Left hindlimb (tissue), 1 donor: ENCODE results near the gene PELI1.
A peak's percentile ranks its signal among the peaks of the same experiment; 100 is the strongest.
"Not testable (repeated sequence)": the region's sequence is repeated elsewhere in the genome, so short reads cannot be mapped to it uniquely, and the experiment has no call there.

Experiments used
- DNase-seq: peaks from one replicate; pipeline ENCODE4 v3.0.0-alpha.2; 2018

PELI1 gene

DNA sequence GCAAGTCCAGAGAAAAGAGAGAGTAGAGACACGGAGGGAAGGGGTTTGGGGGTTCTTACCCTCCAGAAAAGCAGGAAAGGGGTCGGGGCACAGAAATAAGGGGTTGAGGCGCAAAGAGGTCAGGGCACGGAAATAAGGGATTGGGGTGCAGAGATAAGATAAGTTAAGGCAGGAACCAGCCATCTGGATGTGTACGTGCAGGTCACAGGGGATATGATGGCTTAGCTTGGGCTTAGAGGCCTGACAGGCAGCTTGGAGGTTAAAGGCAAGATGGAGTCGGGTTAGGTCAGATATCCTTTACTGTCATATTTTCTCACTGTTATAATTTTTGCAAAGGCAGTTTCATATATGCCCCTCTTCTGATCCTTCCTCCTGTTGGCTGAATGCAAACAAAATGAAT, 64.5 kb downstream of the PELI1 start:
- DNase-seq: not testable (repeated sequence)

DNA sequence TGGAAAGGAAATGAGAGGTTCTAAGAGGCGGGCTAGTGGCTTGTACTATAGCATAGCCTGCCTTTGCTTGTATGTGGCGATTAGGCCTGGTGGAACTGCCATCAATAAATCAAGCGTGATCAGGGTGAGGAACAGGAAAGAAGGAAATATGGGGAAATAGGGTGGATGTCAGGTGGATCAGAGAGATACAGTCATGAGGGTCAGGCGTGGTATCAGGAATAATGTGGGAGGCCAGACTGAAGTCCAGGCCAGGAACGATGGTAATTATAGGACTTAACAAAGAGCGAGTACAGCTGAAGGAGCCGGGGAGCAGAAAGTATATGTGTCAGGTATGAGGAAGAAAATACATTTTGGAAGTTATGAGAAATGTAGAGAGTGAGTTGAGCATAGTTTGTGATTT, 67.4 kb downstream of the PELI1 start:
- DNase-seq: not testable (repeated sequence)

DNA sequence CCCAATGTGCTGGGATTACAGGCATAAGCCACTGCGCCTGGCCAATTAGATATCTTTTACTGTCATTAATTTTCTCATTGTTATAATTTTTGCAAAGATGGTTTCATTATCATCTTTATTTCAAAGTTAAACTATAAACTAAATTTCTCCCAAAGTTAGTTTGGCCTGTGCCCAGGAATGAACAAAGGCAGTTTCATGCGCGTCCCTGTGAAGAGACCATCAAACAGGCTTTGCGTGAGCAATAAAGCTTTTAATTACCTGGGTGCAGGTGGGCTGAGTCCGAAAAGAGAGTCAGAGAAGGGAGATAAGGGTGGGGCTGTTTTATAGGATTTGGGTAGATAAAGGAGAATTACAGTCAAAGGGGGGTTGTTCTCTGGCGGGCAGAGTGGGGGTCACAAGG, 69.6 kb downstream of the PELI1 start:
- not testable (repeated sequence) for DNase-seq

DNA sequence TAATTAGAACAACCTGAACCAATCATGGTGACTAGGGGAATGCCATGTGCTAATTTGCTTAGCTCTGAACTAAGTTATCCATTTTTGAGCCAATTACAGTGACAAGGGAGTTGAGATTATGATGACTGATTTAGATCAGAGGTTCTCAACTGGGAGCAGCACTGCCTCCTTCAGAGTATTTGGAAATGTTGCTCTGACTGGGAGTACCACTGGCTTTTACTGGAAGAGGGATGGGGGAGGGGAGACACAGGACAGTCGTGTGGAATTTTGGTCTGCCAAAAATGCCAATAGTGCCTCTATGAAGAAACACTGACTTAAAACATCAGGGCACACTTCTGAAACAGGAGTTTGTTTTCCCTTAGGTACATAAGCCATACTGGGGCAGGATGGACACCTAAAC, 76.9 kb downstream of the PELI1 start:
- no peak for DNase-seq

DNA sequence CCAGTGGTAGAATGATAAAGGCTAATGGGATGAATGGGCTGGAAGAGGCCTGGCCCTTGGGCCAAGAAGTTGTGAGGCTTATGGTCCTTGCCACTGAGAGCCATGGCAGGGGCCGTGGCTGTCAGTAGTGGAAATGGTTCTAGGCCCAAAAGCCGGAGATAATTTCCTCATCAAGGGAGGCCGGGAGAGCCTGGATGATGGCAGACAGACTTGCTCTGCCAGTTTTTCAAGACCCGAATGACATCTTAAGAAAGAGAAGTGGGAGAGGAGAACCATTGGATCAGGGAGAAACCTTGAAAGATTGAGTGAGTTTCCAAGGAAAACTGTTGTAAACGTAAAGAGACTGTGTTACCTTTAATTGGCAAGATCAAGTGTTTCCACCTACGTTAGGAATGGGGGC, 78.7 kb downstream of the PELI1 start:
- no peak for DNase-seq

DNA sequence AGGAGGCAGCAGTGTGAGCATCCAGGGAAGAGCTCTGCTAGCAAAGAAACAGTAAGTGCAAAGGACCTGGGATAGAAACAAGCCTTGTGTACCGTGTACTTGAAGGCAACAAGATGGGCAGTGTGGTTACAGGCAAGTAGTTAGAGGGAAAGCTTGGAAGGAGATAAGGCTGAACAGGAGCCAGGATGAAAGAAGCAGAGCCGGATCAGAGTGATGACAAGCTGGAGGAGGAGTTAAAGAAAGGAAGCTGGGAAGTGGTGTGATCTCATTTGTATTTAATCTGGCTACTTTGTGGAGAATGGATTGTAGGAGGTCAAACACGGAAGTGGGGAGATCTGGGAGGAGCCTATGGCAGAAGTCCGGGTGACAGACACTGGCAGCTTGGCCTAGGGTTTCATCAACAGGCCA, 80.3 kb downstream of the PELI1 start:
- no peak for DNase-seq

DNA sequence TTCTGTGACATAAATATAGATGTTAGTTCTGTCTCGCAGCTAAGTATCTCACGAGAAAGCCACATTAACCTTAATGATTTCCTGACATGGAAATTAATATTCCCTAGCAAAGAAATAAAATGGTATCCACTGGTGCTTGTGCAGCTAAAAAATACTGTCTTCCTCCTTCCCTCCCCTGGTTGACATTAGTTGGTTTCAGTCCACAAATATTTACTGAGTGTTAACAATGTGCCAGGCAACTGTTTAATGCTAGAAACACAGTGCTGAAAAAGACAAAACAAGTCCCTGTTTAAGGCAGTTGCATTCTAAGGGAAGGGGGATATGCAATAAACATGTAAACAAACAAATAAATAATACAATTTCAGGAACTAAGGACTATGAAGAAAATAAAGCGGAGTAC, 80.8 kb downstream of the PELI1 start:
- DNase-seq: no peak

DNA sequence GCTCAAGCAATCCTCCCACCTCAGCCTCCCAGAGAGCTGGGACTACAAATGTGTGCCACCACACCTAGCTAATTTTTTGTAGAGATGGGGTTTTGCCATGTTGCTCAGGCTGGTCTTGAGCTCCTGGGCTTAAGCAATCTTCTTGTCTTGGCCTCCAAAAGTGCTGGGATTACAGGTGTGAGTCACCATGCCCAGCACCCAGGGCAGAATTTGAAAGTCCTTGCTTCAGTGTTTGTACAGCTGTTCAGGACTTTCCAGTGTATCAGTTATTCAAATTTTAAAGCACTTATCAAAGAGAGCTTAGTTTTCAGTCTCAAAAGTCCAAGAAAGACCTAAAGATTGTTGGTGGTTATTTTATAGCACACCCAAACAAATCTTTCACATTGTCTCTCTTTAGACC, 81.4 kb downstream of the PELI1 start:
- no peak for DNase-seq

DNA sequence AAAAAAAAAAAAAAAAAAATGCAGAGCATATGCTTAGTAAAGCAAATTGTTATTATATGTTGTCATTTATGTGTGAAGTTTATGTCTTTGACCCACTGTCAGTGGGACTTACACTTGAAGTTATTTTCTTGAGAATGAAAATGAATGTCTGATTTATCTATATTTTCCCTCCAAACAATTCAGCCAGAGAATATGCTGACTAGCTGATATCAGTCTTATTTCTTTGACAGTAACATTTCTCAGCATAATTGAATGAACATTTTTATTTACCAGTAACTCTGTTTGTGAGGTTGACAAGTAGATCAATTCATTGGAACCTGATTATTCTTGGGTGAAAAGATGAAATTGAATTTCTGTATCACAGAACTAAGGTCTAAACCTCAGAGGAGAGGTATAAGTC, 85.0 kb downstream of the PELI1 start:
- DNase-seq: no peak

DNA sequence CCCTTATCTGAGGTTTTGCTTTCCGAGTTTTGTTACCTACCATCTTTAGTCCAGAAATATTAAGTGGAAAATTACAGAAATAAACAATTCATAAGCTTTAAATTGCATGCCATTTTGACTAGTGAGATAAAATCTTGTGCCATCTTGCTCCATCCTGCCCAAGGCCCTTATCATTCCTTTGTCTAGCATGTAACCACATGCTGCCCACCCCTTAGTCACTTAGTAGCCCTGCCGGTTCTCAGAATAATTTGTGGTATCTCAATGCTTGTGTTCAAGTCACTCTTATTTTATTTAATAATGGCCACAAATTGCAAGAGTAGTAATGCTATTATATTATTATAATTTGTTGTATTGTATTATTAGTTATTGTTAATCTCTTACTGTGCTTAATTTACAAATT, 88.2 kb downstream of the PELI1 start:
- DNase-seq: no peak

DNA sequence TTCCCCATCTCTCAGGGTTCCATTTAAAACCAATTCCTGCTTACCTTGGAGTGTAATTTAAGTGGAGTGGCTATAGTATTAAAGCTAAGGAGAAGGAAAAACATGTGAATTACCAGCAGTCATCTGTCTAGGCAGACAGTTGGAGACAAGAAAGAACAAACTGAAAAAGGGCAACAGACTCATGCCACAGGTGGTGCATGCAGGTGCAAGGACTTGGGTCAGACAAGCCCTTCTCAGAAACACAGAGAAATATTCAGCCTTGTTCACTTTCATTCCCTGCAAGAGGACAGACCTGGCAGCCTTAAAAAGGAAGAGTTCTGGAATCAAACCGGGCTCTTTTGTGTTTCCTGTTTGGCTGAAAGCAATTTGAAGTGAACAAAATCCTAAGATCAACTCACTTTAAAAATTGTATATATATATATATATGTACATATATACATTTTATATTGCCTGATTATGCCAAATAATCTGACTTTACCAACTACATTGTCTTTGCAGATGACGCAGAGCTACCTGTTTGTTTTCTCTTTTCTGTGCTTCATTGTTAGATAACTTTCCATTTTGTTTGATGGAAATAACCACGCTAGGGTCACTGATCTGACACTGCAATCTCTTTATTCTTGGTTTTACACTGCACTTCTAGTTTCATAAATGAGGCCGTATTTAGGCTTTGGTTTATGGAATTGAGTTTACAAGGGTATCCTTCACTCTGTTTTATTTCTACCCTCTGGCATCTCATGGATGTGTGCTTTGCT, 89.9 kb downstream of the PELI1 start:
- no peak for DNase-seq

DNA sequence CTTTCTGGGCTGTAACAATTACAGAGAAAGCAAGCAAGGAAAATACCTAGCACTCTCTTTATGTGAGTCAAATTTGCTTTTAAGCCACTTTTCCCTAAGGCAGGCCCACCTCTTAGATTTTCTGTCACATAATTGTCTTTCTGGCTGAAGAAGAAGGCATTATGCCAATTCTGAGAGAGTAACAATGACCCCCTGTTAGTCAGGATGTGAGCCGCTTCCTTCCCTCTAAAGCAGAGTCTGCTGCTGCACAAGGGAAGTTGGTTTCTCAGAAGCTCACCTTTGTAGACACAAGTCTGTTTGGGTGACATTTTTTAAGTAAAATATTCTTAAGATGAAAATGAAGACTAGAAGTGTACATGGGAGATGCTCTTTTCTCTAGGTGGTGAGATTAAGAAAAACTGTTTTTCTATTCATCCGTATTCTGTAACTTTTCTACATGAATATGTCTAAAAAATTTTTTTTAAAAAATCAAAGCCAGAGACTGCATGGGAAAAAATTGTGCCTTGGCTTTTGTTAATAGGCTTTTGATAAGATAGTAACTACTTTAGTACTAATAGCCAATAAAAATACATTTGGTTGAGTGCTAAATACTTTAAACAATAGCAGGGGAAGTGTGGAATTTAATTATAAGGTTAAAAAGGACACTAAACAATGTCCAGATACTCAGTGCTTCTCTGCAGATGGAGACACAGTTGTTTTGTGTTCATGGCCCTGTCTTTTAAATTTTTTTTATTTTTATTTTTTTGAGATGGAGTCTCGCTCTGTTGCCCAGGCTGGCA, 91.6 kb downstream of the PELI1 start:
- DNase-seq: no peak

DNA sequence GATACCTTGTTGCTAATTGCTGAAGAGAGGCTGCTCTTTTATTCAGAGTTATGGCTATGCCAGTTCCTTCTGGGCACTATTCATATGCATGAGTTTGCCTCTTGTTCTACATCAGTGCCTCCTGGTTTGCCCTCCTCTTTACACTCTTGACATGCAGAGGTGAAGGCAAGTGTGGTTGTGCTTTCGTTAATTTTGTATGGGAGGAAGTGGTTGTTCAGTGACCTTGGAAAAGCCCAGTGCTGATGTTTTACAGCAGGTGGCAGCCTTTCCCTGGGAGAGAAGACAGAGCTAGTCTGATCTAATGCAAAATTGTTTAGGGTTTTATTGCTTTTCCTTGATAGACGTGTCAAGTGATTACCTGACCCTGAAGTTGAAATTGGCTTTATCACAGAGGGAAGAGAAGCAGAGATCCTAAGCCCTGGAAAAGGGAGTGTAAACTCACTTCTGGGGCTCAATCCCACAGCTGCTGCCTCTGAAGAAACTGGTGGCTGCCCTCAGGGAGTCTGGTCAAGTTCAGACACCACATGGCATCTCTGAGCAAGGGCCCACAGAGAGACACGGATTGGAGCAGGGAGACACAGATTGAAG, 94.5 kb downstream of the PELI1 start:
- DNase-seq: peak; percentile 60

DNA sequence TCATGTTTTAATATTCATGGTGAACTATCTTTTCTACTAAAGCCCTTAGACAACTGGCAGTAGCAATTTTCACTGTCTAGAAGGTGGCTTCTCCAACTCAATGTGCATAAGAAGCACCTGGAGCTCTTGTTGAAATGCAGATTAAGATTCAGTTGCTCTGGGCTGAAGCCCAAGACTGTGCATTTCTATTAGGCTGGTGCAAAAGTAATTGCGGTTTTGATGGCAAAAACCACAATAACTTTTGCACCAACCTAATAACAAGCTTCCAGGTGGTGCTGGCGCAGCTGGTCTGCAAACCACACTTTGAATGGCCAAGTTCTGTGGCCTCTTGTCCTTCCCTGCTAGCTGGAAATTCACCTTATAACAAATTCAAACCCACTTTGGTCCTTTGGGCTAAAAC, 98.3 kb downstream of the PELI1 start:
- DNase-seq: no peak
